Right lobe of liver (tissue), 4 donors: Measurements from ENCODE around the gene RNPEPL1.

Experiments used
- POLR2A ChIP-seq: fragments of 450-650 bp; IDR thresholded peaks from one replicate; pipeline ENCODE4 v1.6.1; 2017; ENCODE audit warnings: antibody characterized with exemption, mild to moderate bottlenecking
- TF ChIP-seq, protein P1 (sequence below), 4 donors: fragments of 200-600 bp in 3 of 4; fragments of 450-650 bp in 1 of 4; IDR thresholded peaks; one replicate each; pipeline versions ENCODE4 v1.5.1 to v1.8.0; 2016 to 2022; ENCODE audit warnings: antibody characterized with exemption in 4 of 4, mild to moderate bottlenecking in 2 of 4
- donor health status: DM: no; HTN: no; CAD: no.
- donor health status: DM: no; HTN: no; CAD: no.
- donor health status: DM: no; HTN: yes; CAD: no.

DNA sequence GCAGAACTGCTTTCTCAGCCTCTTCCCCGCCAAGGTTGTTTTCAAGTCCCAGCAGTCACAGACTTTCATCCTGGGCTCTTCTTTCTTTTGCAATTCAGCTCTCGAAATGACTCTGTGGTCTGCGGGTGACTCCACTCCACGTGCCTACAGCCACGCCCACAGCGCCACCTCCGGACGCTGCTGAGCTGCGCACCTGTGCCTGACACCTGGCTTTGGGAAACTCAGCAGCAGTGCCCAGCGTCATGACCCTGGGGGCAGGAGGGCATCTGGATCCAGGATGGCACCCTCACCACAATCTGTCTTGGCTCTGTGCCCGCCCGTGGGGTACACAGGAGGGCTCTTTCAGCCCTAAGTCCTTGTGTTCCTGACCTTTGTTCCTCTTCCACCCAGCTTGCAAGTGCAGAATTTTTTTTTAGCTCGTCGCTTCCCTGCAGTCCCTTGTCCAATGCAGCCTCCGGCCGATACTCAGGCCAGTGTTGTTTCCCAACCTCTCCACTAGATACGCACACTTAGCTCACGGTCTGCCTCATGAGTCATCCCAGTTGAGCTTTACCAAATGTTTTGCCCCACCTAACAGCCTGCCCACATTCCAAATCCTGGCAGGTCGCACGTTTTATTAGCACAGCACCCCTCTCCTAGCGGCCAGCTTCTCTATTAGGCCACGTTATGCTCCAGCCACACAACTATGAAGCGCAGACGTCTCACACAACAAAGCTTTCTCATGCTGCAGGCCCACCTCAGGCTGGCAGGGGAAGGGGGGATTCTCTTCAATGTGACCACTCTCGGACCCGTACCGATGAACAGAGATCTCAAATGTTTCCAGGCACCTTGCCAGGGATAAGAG is 11.7 kb downstream of the RNPEPL1 start:
- TF ChIP-seq POLR2A = peak; percentile 18
- TF ChIP-seq, protein P1, sequence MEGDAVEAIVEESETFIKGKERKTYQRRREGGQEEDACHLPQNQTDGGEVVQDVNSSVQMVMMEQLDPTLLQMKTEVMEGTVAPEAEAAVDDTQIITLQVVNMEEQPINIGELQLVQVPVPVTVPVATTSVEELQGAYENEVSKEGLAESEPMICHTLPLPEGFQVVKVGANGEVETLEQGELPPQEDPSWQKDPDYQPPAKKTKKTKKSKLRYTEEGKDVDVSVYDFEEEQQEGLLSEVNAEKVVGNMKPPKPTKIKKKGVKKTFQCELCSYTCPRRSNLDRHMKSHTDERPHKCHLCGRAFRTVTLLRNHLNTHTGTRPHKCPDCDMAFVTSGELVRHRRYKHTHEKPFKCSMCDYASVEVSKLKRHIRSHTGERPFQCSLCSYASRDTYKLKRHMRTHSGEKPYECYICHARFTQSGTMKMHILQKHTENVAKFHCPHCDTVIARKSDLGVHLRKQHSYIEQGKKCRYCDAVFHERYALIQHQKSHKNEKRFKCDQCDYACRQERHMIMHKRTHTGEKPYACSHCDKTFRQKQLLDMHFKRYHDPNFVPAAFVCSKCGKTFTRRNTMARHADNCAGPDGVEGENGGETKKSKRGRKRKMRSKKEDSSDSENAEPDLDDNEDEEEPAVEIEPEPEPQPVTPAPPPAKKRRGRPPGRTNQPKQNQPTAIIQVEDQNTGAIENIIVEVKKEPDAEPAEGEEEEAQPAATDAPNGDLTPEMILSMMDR (IDR thresholded peaks at IDR 0.05) = peak; percentile 34 to 57 (median 48)
